Renal pelvis (tissue), 3 donors: Measurements from ENCODE around the gene RAET1E. TPM values are rescaled to one million over a fixed set of nuclear protein-coding genes. Genes with fewer than 3 reads are reported as not detected.

Source experiments
- polyA plus RNA-seq, 3 donors: library from polyadenylated mRNA; unstranded; fragments of 120-200 nt; gene quantifications; one replicate each; pipeline ENCODE4 v1.2.1, GENCODE V29; 2013; ENCODE audit not compliant: insufficient read length in 3 of 3

Gene RAET1E
- polyA plus RNA-seq, 3 donors: 0.29 to 0.60 (median 0.58) TPM

Other genes starting within 250 kb of the RAET1E start
- gene KATNA1, start 249.4 kb downstream of the RAET1E start, polyA plus RNA-seq: 10 to 100 TPM; 27.0 to 32.4 (median 27.9) TPM
- 10 to 100 TPM; 25.2 to 31.7 (median 30.7) TPM for gene LATS1, start 180.0 kb downstream of the RAET1E start, polyA plus RNA-seq
- gene NUP43, start 151.6 kb downstream of the RAET1E start, polyA plus RNA-seq: 10 to 100 TPM; 37.7 to 46.5 (median 44.1) TPM
- gene PCMT1, start 148.4 kb downstream of the RAET1E start, polyA plus RNA-seq: 10 to 100 TPM; 81.3 to 94.0 (median 88.6) TPM
- gene LRP11, start 33.8 kb downstream of the RAET1E start, polyA plus RNA-seq: 10 to 100 TPM; 33.5 to 35.2 (median 34.2) TPM
- gene RAET1G, start 25.0 kb upstream of the RAET1E start, polyA plus RNA-seq: 1 to 10 TPM in 2 of 3 donors, under 1 TPM in 1; 0.86 to 1.4 (median 1.4) TPM
- gene ULBP2, start 43.9 kb upstream of the RAET1E start, polyA plus RNA-seq: under 1 TPM; 0.68 to 0.70 (median 0.68) TPM
- gene ULBP1, start 65.8 kb upstream of the RAET1E start, polyA plus RNA-seq: 1 to 10 TPM; 1.2 to 2.1 (median 1.3) TPM
- gene RAET1L, start 127.4 kb upstream of the RAET1E start, polyA plus RNA-seq: not detected
- 10 to 100 TPM in 2 of 3 donors, 1 to 10 TPM in 1; 9.7 to 13.4 (median 10.8) TPM for gene ULBP3, start 171.0 kb upstream of the RAET1E start, polyA plus RNA-seq
- gene PPP1R14C, start 244.9 kb upstream of the RAET1E start, polyA plus RNA-seq: 10 to 100 TPM; 22.9 to 25.7 (median 25.5) TPM